NB4 (cell line): Measurements from ENCODE around the gene NFIA.

Experiments
- DNase-seq: peaks from one replicate; pipeline ENCODE4 v3.0.0; 2010; ENCODE audit warnings: low read depth
- H3K4me3 ChIP-seq: one replicate; pipeline ENCODE4 v1.5.1; 2011; ENCODE audit warnings: mild to moderate bottlenecking, low read depth, low read length, moderate library complexity
- MYC ChIP-seq: IDR thresholded peaks from 2 replicates; pipeline ENCODE4 v1.6.1; 2011; ENCODE audit warnings: low read depth, low read length
- POLR2A ChIP-seq: IDR thresholded peaks from 2 replicates; pipeline ENCODE4 v1.6.1; 2011; ENCODE audit warnings: mild to moderate bottlenecking; ENCODE audit not compliant: insufficient read length; ENCODE audit errors: extremely low read depth
- TF ChIP-seq, protein P1 (sequence below): IDR thresholded peaks from one replicate; pipeline ENCODE4 v1.5.1; 2012; ENCODE audit warnings: low read depth, low read length
- TF ChIP-seq, protein P2 (sequence below): IDR thresholded peaks from 2 replicates; pipeline ENCODE4 v1.6.1; 2011; ENCODE audit warnings: low read depth, low read length

NFIA gene

DNA sequence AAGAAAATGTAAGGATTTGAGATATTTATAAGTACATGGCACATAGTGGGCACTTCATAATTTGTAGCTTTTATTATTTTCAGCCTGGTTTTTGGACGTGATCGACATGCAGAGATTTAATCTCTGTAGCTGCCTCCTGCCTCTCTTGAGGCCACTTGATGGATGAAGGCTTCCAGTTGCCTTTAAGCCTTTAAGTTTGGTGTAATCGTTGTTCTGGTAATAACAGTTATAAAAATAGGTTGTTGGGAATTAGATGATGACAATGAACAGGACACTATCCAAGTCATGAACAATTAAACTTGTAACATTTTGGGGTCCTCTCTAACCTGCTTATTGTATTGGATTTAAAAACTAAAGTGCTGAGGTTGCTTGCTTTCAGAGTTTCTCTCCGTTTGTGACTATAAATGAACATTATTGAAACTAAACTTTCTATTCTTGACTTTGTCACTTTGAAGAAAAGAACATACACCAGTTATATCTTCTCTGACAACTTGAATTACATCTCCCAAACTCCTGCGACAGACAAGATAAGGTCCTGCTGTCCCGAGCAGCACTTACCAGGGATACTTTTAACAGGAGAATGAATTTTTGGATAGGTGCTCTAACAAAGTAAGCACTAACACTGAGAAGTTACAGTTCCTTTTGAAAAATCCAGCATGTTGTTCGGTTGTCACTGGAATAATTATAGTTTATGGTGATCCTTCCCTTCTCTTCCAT, 295.0 kb downstream of the NFIA start:
- H3K4me3 ChIP-seq, result no peak overlapping the region
- DNase-seq, result no peak
- TF ChIP-seq, protein P1, sequence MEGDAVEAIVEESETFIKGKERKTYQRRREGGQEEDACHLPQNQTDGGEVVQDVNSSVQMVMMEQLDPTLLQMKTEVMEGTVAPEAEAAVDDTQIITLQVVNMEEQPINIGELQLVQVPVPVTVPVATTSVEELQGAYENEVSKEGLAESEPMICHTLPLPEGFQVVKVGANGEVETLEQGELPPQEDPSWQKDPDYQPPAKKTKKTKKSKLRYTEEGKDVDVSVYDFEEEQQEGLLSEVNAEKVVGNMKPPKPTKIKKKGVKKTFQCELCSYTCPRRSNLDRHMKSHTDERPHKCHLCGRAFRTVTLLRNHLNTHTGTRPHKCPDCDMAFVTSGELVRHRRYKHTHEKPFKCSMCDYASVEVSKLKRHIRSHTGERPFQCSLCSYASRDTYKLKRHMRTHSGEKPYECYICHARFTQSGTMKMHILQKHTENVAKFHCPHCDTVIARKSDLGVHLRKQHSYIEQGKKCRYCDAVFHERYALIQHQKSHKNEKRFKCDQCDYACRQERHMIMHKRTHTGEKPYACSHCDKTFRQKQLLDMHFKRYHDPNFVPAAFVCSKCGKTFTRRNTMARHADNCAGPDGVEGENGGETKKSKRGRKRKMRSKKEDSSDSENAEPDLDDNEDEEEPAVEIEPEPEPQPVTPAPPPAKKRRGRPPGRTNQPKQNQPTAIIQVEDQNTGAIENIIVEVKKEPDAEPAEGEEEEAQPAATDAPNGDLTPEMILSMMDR, result no peak
- TF ChIP-seq MYC (no peak), POLR2A (no peak)
- TF ChIP-seq, protein P2, sequence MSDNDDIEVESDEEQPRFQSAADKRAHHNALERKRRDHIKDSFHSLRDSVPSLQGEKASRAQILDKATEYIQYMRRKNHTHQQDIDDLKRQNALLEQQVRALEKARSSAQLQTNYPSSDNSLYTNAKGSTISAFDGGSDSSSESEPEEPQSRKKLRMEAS, result no peak

DNA sequence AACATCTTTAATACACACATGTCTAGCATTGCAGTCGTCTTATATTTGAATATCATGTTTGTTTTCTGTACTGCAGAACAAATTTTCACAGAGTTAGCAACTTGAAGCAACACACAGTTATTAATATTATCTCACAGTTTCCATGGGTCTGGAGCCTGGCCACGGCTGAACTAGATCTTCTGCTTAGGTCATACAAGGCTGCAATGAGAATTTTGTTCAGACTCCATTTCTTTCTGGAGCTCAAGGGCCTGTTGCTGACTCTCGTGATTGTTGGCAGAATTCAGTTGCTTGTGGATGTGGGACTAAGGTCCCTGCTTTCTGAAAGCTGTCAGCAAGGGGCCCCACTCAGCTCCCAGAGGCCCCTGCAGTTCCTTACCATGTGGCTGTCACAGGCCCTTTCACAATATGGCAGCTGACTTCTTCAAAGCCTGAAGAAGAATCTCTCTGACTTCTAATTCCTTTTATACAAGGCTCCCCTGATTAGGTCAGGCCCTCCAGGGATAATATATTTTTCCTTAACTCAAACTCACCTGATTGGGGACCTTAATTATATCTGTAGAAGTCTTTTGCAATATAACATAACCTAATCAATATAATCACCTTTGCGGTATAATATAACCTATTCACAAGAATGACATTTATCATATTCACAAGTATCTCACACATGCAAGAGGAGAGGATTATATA, 296.3 kb downstream of the NFIA start:
- DNase-seq, result no peak
- TF ChIP-seq, protein P1, result no peak
- TF ChIP-seq MYC (no peak), POLR2A (no peak)
- TF ChIP-seq, protein P2, result no peak
- no peak overlapping the region for H3K4me3 ChIP-seq

DNA sequence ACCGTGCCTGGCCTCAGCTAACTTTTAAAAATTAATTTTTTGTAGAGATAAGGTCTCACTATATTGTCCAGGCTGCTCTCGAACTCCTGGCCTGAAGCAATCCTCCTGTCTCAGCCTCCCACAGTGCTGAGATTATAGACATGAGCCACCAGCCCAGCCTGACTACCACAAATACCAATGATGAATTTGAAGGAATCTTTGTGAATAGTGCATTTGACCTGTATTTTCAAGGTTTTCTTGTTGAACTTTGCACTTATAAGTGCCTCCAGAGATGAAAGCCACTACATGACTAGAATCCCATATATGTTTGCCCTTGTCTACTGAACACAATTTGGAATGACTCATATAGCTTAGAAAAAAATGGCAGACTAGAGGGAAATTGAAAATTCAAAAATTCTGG, 297.3 kb downstream of the NFIA start:
- DNase-seq, result no peak
- H3K4me3 ChIP-seq, result no peak overlapping the region
- TF ChIP-seq MYC (no peak), POLR2A (no peak)
- TF ChIP-seq, protein P2, result no peak
- TF ChIP-seq, protein P1, result no peak

DNA sequence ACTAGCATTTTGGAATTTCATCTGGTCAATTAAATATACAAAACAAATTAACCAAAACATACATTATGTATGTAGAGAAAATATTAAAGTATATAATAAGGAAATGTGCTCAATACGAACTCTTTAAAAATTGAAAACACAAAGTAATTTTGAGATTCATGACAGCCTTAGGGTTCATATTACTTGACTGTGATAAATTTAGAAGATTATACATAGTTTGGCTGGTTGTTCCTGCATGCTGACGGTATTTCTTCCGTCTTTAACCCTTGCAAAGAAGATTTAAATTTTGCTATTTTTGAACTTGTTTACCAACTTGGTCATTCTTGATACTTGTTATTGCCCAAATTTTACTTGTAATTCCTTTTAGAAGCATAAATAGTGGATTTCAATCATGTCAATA, 298.2 kb downstream of the NFIA start:
- H3K4me3 ChIP-seq, result no peak overlapping the region
- no peak for DNase-seq
- TF ChIP-seq, protein P1, result no peak
- TF ChIP-seq POLR2A (no peak), MYC (no peak)

DNA sequence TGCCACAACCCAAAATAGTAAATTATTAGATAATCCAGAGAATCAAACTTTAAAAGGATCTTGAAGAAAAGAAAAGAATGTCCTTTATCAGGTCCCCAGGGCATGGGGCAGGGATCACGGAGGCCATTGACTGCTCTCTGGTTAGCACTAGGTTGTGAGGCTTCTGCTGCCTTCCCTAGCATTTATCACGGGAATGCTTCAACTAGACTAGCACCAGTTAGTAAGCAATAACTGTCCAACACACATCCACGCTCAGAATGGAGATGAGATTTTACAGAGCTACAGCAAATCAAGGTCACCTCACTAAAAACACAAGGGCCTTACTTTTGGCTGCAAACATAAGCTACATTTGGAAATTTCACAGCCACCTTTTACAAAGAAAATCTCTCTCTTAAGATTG, 304.0 kb downstream of the NFIA start:
- H3K4me3 ChIP-seq, result no peak overlapping the region
- no peak for DNase-seq
- TF ChIP-seq POLR2A (no peak), MYC (no peak)
- TF ChIP-seq, protein P2, result no peak
- TF ChIP-seq, protein P1, result no peak

DNA sequence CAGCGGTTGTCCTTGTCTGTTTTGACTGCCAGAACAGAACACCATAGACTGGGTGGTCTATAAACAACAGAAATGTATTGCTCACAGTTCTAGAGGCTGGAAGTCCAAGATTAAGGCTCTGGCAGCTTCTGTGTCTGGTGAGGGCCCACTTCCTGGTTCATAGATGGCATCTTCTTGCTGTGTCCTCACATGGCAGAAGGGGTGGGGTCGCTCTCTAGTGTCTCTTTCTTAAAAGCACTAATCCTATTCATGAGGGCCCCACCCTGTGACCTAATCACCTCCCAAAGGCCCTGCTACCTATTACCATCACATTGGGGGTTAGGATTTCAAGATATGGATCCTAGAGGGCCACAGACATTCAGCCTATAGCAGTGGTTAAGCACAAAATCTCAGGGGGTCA, 304.4 kb downstream of the NFIA start:
- no peak overlapping the region for H3K4me3 ChIP-seq
- no peak for DNase-seq
- TF ChIP-seq, protein P2, result no peak
- TF ChIP-seq, protein P1, result no peak
- no peak for TF ChIP-seq MYC
- no peak for TF ChIP-seq POLR2A
